GM23248 (cell line): ENCODE results near the gene KIF13A. TPM values are rescaled to one million over a fixed set of nuclear protein-coding genes. Genes with fewer than 3 reads are reported as not detected.
"Not testable (repeated sequence)": the region's sequence is repeated elsewhere in the genome, so short reads cannot be mapped to it uniquely, and the experiment has no call there.

ENCODE experiments used
- DNase-seq: peaks from one replicate; pipeline ENCODE4 v3.0.0-alpha.2; 2015
- H2AFZ ChIP-seq: fragments of 200-600 bp; sonication (generic); 2 replicates; pipeline ENCODE4 v1.6.1; 2016; ENCODE audit warnings: antibody characterized with exemption
- H3F3A ChIP-seq: fragments of 200-600 bp; sonication (generic); 2 replicates; pipeline ENCODE4 v1.6.1; 2016; ENCODE audit warnings: mild to moderate bottlenecking, antibody characterized with exemption, mixed run types; ENCODE audit not compliant: insufficient read depth
- H3K27ac ChIP-seq: fragments of 200-600 bp; sonication (generic); 2 replicates; pipeline ENCODE4 v1.5.1; 2016; ENCODE audit warnings: mild to moderate bottlenecking
- H3K27me3 ChIP-seq: fragments of 200-600 bp; sonication (generic); replicated peaks from 2 replicates; pipeline ENCODE4 v1.6.1; 2016; ENCODE audit warnings: mild to moderate bottlenecking; ENCODE audit not compliant: insufficient read depth
- H3K36me3 ChIP-seq: fragments of 200-600 bp; sonication (generic); 2 replicates; pipeline ENCODE4 v1.6.1; 2016; ENCODE audit warnings: low read depth, mild to moderate bottlenecking
- H3K4me1 ChIP-seq: fragments of 200-600 bp; sonication (generic); 2 replicates; pipeline ENCODE4 v1.6.1; 2016; ENCODE audit warnings: mild to moderate bottlenecking; ENCODE audit not compliant: insufficient read depth
- H3K4me2 ChIP-seq: fragments of 200-600 bp; sonication (generic); one replicate; pipeline ENCODE4 v1.6.1; 2016; ENCODE audit warnings: mild to moderate bottlenecking; ENCODE audit not compliant: unreplicated experiment
- H3K4me3 ChIP-seq: fragments of 200-600 bp; sonication (generic); 2 replicates; pipeline ENCODE4 v1.5.1; 2016; ENCODE audit warnings: mild to moderate bottlenecking
- H3K79me2 ChIP-seq: fragments of 200-600 bp; sonication (generic); 2 replicates; pipeline ENCODE4 v1.6.1; 2016; ENCODE audit warnings: mild to moderate bottlenecking; ENCODE audit not compliant: insufficient read depth
- H3K9ac ChIP-seq: fragments of 200-600 bp; sonication (generic); 2 replicates; pipeline ENCODE4 v1.6.1; 2016; ENCODE audit warnings: mild to moderate bottlenecking
- H3K9me2 ChIP-seq: fragments of 200-600 bp; sonication (generic); 2 replicates; pipeline ENCODE4 v1.6.1; 2016; ENCODE audit warnings: mixed run types, mild to moderate bottlenecking, moderate library complexity; ENCODE audit not compliant: insufficient read depth
- H3K9me3 ChIP-seq: fragments of 200-600 bp; sonication (generic); one replicate; pipeline ENCODE4 v1.6.1; 2017; ENCODE audit warnings: low read depth
- H4K20me1 ChIP-seq: fragments of 200-600 bp; sonication (generic); 2 replicates; pipeline ENCODE4 v1.6.0; 2016; ENCODE audit not compliant: insufficient read depth
- EZH2 ChIP-seq: fragments of 200-600 bp; sonication (generic); IDR thresholded peaks from 2 replicates; pipeline ENCODE4 v1.6.1; 2018; ENCODE audit warnings: antibody characterized with exemption, mild to moderate bottlenecking; ENCODE audit not compliant: insufficient read depth, poor library complexity, severe bottlenecking
- EZH2phosphoT487 ChIP-seq: fragments of 200-600 bp; sonication (generic); IDR thresholded peaks from 2 replicates; pipeline ENCODE4 v1.6.1; 2018; ENCODE audit warnings: antibody characterized with exemption, moderate library complexity, mild to moderate bottlenecking, low read depth; ENCODE audit not compliant: insufficient read depth
- WGBS, 2 experiments: methylation state at CpG; one replicate each; pipeline ENCODE4 v1.1.6; 2015 to 2017; ENCODE audit warnings: low lambda C conversion rate in 2 of 2, low coverage in 1 of 2; ENCODE audit errors: missing lambda C conversion rate in 2 of 2; 5-methylcytosine and 5-hydroxymethylcytosine counted together
- in situ Hi-C: fragments of 300-500 bp; cut with MboI; formaldehyde crosslinking; loops from 2 replicates; pipeline ENCODE4 v1.15.0; 2020
- polyA plus RNA-seq: library from polyadenylated mRNA; unstranded; fragments of >200 nt; fragmentation: Nextera tagmentation; extraction: Ambion mirVana; gene quantifications from 2 replicates; pipeline ENCODE4 v1.2.1, GENCODE V29; 2016
- total RNA-seq: library from RNA; depleted of rRNA; stranded (reverse); fragments of >200 nt; shearing (Covaris generic); gene quantifications from 2 replicates; pipeline ENCODE4 v1.2.3, GENCODE V29; 2014

The KIF13A gene
- total and polyA plus RNA-seq, 2 experiments from 2014 or later, result 5.0 to 46.0 TPM

GRCh38 chr6:18023891-18024290 is 36.5 kb upstream of the KIF13A start:
- Histone ChIP-seq H3K4me2 (no peak overlapping the region), H3K9me3 (no peaks in the 10 kb centered on the region), H3K9ac (no peak overlapping the region), H3K27ac (no peak overlapping the region), H4K20me1 (no peaks in the 10 kb centered on the region), H3F3A (0 out of 2 replicates have a peak, but pooled peaks cover 6% of the 10 kb centered on the region), H3K9me2 (no peaks in the 10 kb centered on the region), H2AFZ (no peak overlapping the region), H3K27me3 (no peaks in the 10 kb centered on the region), H3K36me3 (no peaks in the 10 kb centered on the region), H3K4me3 (no peak overlapping the region), H3K79me2 (no peaks in the 10 kb centered on the region), H3K4me1 (peaks cover 14% of the 10 kb centered on the region)
- no peak for DNase-seq
- TF ChIP-seq EZH2phosphoT487 (no peak), EZH2 (no peak)
- WGBS, 2 experiments, result 93 to 94% methylated on average over 4 of the region's 4 CpGs
- in situ Hi-C loops, result no loop called here

GRCh38 chr6:18022398-18023231 is 35.2 kb upstream of the KIF13A start:
- DNase-seq, result peak; percentile 75
- peak overlapping the region; percentile 61; the same call in 1 of the 2 replicates for H2AFZ ChIP-seq
- H3K4me1 ChIP-seq, result peaks cover 14% of the 10 kb centered on the region
- no peaks in the 10 kb centered on the region for H3K9me2 ChIP-seq
- H3K9me3 ChIP-seq, result no peaks in the 10 kb centered on the region
- no peaks in the 10 kb centered on the region for H4K20me1 ChIP-seq
- no peaks in the 10 kb centered on the region for H3K27me3 ChIP-seq
- 57 to 61% methylated on average over 11 of the region's 11 CpGs for WGBS, 2 experiments
- no peaks in the 10 kb centered on the region for H3K36me3 ChIP-seq
- in situ Hi-C loops, result no loop called here
- H3K27ac ChIP-seq, result no peak overlapping the region
- H3K9ac ChIP-seq, result no peak overlapping the region
- 0 out of 2 replicates have a peak, but pooled peaks cover 6% of the 10 kb centered on the region for H3F3A ChIP-seq
- no peaks in the 10 kb centered on the region for H3K79me2 ChIP-seq
- H3K4me2 ChIP-seq, result peak overlapping the region; percentile 69
- TF ChIP-seq EZH2phosphoT487 (no peak), EZH2 (no peak)
- peak overlapping the region; percentile 25; the same call in 1 of the 2 replicates for H3K4me3 ChIP-seq

GRCh38 chr6:18021166-18021850 is 33.9 kb upstream of the KIF13A start:
- DNase-seq, result no peak
- in situ Hi-C loops, result no loop called here
- Histone ChIP-seq H3K4me2 (no peak overlapping the region), H3K36me3 (no peaks in the 10 kb centered on the region), H3F3A (peaks cover 11% of the 10 kb centered on the region; the same call in 1 of the 2 replicates), H4K20me1 (no peaks in the 10 kb centered on the region), H3K27ac (no peak overlapping the region), H3K9ac (no peak overlapping the region), H3K79me2 (no peaks in the 10 kb centered on the region), H3K27me3 (no peaks in the 10 kb centered on the region), H3K4me3 (no peak overlapping the region), H3K9me2 (no peaks in the 10 kb centered on the region), H3K4me1 (peaks cover 14% of the 10 kb centered on the region), H2AFZ (no peak overlapping the region), H3K9me3 (no peaks in the 10 kb centered on the region)
- TF ChIP-seq EZH2, result no peak
- no peak for TF ChIP-seq EZH2phosphoT487
- WGBS, 2 experiments, result 90% methylated on average over 18 of the region's 18 CpGs

GRCh38 chr6:18020545-18020944 is 33.1 kb upstream of the KIF13A start:
- H3K4me3 ChIP-seq, H3K36me3 ChIP-seq, DNase-seq, in situ Hi-C loops, H3K4me2 ChIP-seq, H3K79me2 ChIP-seq, H3K9me3 ChIP-seq, H3K9ac ChIP-seq, H4K20me1 ChIP-seq, H3K27ac ChIP-seq, H2AFZ ChIP-seq, H3K27me3 ChIP-seq, H3K9me2 ChIP-seq: not testable (repeated sequence)
- Histone ChIP-seq H3K4me1 (peaks cover 14% of the 10 kb centered on the region), H3F3A (peaks cover 11% of the 10 kb centered on the region; the same call in 1 of the 2 replicates)
- WGBS, 2 experiments, result 75 to 78% methylated on average over 5 of the region's 5 CpGs
